ENCODE results near the gene SULF2. TPM values are rescaled to one million over a fixed set of nuclear protein-coding genes. Genes with fewer than 3 reads are reported as not detected.

SULF2 gene
- polyA plus RNA-seq, 3 donors, result 69.6 to 80.7 (median 77.2) TPM

DNA sequence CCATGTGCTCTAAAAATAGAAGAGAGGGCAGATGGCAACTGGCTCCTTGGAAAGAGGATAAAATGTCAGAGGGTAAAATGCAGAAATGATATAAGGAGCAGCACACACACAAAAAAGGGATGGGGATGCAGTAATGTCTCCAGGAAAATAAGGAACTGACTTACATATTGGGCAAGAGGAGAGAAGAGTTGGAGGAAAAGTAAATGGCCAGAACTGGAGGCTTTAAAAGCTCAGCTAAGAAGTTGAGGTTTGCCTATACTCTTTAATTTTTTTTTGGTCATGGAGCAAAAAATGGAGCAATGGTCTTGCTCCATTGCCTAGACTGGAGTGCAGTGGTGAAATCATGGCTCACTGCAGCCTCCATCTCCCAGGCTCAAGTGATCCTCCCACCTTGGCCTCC, 93.7 kb downstream of the SULF2 start:
- DNase-seq (ENCODE audit: low read depth in 3 of 3, low spot score in 2 of 3), result no peak

DNA sequence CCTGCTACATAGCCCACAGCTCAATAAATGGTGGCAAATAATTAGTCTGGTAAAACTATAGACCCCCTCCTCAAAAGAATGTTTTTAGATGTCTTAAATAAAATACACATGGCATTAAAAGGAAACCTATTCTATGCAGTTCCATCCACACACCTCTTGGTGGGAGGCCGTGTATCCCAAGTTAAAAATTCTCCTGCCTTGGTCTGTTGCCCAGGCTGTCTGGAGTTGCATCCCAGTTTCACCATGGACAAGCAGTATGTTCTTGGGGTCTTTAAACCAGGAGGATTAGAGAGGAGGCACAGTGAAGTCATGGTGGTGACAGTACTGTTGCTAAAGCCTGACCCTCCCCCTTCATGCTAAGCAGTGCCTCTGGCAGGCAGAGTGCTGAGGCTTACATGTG, 95.5 kb downstream of the SULF2 start:
- DNase-seq (ENCODE audit: low read depth in 3 of 3, low spot score in 2 of 3), result no peak

DNA sequence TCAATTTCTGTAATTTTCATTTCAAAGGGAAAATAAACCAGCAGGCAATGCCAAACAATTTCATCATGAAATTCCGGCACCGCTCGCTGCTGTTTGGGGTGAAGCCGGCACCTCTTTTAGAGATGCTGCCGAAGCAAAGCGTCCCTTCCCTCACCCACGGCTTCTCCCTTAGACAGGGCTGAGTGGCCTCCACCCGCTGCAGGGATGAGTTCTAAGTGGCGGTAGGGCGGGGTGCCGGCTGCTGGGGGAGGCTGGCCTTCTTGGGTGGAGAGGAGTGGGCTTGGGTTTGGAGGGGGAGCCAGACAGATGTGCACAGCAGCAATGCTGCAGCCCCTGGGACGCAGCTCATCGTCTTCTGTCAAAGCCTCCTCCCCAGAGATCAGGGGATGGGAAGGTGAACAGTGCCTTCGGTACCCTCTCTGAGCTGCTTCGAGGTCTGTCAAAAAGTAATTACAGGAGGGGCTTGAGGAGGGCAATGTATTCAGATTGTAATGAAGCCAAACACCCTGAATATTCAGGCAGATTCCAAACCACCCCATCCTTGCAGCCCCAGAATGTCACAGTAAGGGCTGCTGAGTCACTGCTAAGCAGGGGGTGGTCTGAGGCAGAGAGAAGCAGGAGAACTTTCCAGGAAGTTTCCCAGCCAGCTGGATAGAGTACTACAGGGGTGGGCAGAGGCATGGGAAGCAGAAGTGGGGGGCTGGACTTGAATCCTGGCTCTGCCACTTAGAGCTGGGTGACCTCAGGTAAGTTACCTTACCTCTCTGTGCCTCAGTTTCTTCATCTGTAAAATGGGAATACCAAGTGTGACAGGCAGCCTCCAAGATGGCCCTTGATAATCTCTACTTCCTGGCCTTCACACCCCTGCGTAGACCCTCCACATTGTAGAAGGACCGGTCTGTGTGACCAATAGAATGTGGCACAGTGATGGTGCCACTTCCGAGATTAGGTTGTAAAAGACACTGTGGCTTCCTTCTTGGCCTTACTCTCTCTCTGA, 96.6 kb downstream of the SULF2 start:
- DNase-seq (ENCODE audit: low read depth in 3 of 3, low spot score in 2 of 3), result no peak

- DNase-seq (ENCODE audit: low read depth in 3 of 3, low spot score in 2 of 3), result no peak
Measured at GRCh38 chr20:47687095-47687987, 97.9 kb downstream of the SULF2 start.

GRCh38 chr20:47686545-47686944, 98.7 kb downstream of the SULF2 start:
- DNase-seq (ENCODE audit: low read depth in 3 of 3, low spot score in 2 of 3), result peak in 1 of 3 donors; percentile 35

GRCh38 chr20:47684306-47685080, 100.8 kb downstream of the SULF2 start:
- no peak for DNase-seq (ENCODE audit: low read depth in 3 of 3, low spot score in 2 of 3)

DNA sequence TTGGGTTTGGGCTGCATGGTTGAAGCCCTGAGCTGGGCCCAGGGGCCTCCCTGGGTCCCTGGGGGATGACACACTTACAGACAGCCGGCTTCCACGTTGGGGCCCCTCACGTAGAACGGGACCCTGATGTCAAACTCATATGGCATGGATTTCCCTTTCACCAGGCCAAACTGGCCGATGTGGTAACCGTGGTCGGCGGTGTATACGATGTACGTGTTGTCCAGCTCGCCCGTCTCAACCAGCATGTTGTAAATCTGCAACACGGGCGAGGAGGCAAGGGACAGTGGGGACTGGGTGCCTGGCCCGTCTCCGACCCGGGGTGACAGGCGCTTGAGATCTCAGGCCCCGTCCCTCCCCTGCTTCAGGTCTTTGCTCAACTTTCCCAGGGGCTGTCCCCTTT, 102.4 kb downstream of the SULF2 start:
- DNase-seq (ENCODE audit: low read depth in 3 of 3, low spot score in 2 of 3), result no peak

- peak in 1 of 3 donors; percentile 12 for DNase-seq (ENCODE audit: low read depth in 3 of 3, low spot score in 2 of 3)
Measured at GRCh38 chr20:47682028-47682783, 103.1 kb downstream of the SULF2 start.

DNA sequence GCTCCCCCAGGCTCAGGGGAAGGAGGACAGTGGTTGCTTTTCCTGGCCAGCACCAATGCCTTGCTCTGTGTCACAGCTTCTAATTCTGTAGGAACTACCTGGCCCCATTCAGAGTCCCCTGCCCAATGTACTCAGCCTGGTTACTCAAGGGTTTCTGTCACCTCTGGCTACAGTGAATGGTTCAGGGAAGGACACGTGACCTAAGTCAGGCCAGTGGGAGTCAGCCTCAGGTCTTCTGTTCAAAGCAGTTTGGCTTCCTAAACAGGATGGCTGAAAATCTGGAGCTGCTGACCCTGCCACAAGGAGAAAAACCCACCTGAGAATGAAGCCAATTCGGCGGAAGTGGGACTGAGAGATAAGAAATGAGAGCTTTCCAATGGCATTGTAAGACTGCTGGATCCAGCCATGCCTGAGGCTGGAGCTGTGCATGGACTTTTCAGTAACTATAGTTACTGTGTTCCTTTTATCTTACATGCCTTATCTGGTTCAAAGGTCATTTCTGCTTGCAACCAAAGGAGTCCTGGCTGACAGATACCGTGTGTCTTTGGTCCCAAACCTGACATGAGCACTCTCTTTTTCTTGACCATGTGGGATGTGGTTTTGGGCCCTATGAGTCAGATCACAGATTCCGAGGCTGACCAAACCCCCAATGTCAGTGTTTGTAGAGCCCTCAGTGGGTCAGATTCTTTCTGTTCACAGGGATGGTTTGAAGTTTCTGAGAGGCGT, 104.3 kb downstream of the SULF2 start:
- DNase-seq (ENCODE audit: low read depth in 3 of 3, low spot score in 2 of 3), result no peak

DNA sequence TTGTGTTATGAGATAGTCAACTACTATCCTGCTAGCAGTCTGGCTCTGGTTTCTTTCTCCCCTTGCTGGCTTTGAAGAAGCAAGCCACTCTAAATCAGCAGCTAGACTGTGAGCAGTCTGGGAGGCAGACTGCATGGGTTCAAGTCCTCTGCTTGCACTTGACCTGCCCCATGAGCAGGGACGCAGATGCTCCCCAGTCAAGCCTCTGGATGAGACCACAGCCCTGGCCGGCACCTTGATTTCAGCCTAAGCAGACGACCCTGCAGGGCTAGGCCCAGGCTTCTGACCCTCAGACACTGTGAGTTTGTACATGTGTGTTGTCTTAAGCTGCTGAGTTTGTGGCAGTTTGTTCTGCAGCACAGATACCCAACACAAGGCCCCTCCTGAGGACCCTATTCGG, 105.8 kb downstream of the SULF2 start:
- no peak for DNase-seq (ENCODE audit: low read depth in 3 of 3, low spot score in 2 of 3)

DNA sequence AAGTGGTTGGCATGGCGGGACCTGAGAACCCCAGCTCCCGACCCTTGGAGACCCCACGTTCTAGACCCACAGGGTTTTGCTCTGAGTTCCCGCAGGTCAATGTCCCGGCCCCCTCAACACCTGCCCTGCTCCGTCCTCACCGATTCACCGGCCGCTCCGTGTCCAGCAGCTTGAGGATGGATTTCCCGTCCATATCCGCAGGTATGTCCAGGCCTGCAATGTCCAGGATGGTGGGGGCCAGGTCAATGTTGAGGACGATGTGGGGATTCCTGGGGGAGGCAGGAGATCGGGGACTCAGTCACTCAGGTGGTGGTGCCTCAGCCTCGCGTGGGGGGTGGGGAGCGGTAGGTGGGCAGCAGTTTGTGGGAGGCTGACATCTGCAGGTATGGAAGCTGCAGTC, 106.7 kb downstream of the SULF2 start:
- no peak for DNase-seq (ENCODE audit: low read depth in 3 of 3, low spot score in 2 of 3)

- DNase-seq (ENCODE audit: low read depth in 3 of 3, low spot score in 2 of 3), result no peak
Measured at GRCh38 chr20:47677635-47678453, 107.4 kb downstream of the SULF2 start.

GRCh38 chr20:47676912-47677634, 108.2 kb downstream of the SULF2 start:
- no peak for DNase-seq (ENCODE audit: low read depth in 3 of 3, low spot score in 2 of 3)

GRCh38 chr20:47676219-47676721, 109.0 kb downstream of the SULF2 start:
- no peak for DNase-seq (ENCODE audit: low read depth in 3 of 3, low spot score in 2 of 3)

- no peak for DNase-seq (ENCODE audit: low read depth in 3 of 3, low spot score in 2 of 3)
Measured at GRCh38 chr20:47675190-47676142, 109.8 kb downstream of the SULF2 start.

DNA sequence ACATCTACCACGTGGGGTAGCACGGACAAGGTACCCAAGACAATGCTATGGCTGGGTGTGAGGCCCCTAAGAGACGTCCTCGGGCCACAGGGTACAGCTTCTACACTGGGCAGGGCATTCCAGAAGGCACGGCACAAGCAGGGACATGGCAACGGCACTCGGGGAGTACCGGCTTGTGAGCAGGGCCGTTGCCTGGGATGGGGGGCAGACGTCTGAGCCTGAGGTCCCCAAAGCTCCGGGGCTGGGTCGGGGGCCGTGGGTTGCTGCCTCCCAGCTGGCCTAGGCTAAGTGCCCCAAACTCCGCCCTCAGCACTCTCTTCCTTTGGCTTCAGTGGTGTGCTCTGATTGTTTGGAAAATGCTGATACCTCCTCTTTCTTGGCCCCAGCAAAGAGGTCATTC, 110.6 kb downstream of the SULF2 start:
- DNase-seq (ENCODE audit: low read depth in 3 of 3, low spot score in 2 of 3), result no peak

Data from right renal cortex interstitium (tissue), 3 donors.